Panc1 (cell line): ENCODE data around the gene LLPH. TPM values are rescaled to one million over a fixed set of nuclear protein-coding genes. Genes with fewer than 3 reads are reported as not detected.

Experiments
- ATAC-seq: fragments of 200-7000 bp; cut with Tn5 transposase; 2 replicates; pipeline ENCODE4 v1.9.1; 2020; ENCODE audit warnings: mild to moderate bottlenecking, moderate library complexity
- BruUV-seq: library from RNA; stranded (reverse); fragments of 400-500 nt; replicated peaks from 2 replicates; lab custom pipeline; 2021; lab: Mats Ljungman, UMichigan
- CTCF ChIA-PET: fragments of 300-600 bp; sonication (Branson Sonifier 250); formaldehyde crosslinking; loops from one replicate; lab custom pipeline; 2022; ENCODE audit warnings: antibody characterized with exemption; lab: Charles Lee
- POLR2A ChIA-PET: fragments of 300-600 bp; sonication (Branson Sonifier 250); formaldehyde crosslinking; loops from one replicate; lab custom pipeline; 2022; ENCODE audit warnings: antibody characterized with exemption; lab: Charles Lee
- DNase-seq: peaks from one replicate; pipeline ENCODE4 v3.0.0-alpha.2; 2010; ENCODE audit warnings: low read depth, low spot score
- H3K27ac ChIP-seq: 2 replicates; pipeline ENCODE4 v1.5.1; 2011; ENCODE audit warnings: mild to moderate bottlenecking, low read length, inconsistent platforms
- H3K27me3 ChIP-seq: fragments of 200-500 bp; sonication (Bioruptor generic); 2 replicates; pipeline ENCODE4 v1.6.0; 2014; ENCODE audit warnings: low read length, inconsistent platforms; ENCODE audit not compliant: control insufficient read depth, insufficient read depth
- H3K36me3 ChIP-seq: fragments of 200-500 bp; sonication (Bioruptor generic); 2 replicates; pipeline ENCODE4 v1.5.1; 2014; ENCODE audit warnings: inconsistent platforms, mild to moderate bottlenecking, low read length, moderate library complexity; ENCODE audit not compliant: control insufficient read depth, insufficient read depth
- H3K4me1 ChIP-seq: 2 replicates; pipeline ENCODE4 v1.5.1; 2011; ENCODE audit warnings: inconsistent platforms, mild to moderate bottlenecking, low read length, moderate library complexity; ENCODE audit not compliant: control insufficient read depth, insufficient read depth
- H3K4me3 ChIP-seq, 2 experiments: 2 replicates each; pipeline ENCODE4 v1.5.1; 2011 to 2012; ENCODE audit warnings: low read depth in 2 of 2, low read length in 2 of 2, mild to moderate bottlenecking in 2 of 2, inconsistent platforms in 1 of 2, moderate library complexity in 1 of 2
- H3K9me3 ChIP-seq: fragments of 200-500 bp; sonication (Bioruptor generic); 2 replicates; pipeline ENCODE4 v1.5.1; 2014; ENCODE audit warnings: low read depth, mild to moderate bottlenecking, inconsistent platforms, low read length, moderate library complexity; ENCODE audit not compliant: control insufficient read depth, insufficient read depth
- POLR2AphosphoS5 ChIP-seq: IDR thresholded peaks from 2 replicates; pipeline ENCODE4 v1.6.1; 2012; ENCODE audit warnings: mild to moderate bottlenecking, low read depth, low read length, moderate library complexity
- REST ChIP-seq, 2 experiments: IDR thresholded peaks; 2 replicates each; pipeline ENCODE4 v1.6.1; 2011 to 2012; ENCODE audit warnings: low read depth in 2 of 2, control low read depth in 1 of 2, low read length in 1 of 2, mild to moderate bottlenecking in 1 of 2, moderate library complexity in 1 of 2; ENCODE audit not compliant: insufficient read depth in 1 of 2
- SIN3A ChIP-seq: IDR thresholded peaks from 2 replicates; pipeline ENCODE4 v1.6.1; 2012; ENCODE audit warnings: low read depth, mild to moderate bottlenecking, low read length, moderate library complexity, borderline replicate concordance; ENCODE audit not compliant: insufficient read depth
- TCF7L2 ChIP-seq: IDR thresholded peaks from 2 replicates; pipeline ENCODE4 v1.6.1; 2011; ENCODE audit warnings: mild to moderate bottlenecking, low read depth, low read length, inconsistent platforms
- in situ Hi-C: cut with HindIII; loops from 2 replicates; pipeline ENCODE4 v1.10.0; 2016; ENCODE audit warnings: low sequenced_read_pairs, low pct_unique_long_range_greater_than_20kb
- intact Hi-C: fragments of 100-400 bp; cut with micrococcal nuclease; formaldehyde crosslinking; loops from one replicate; pipeline ENCODE4 v1.10.0; 2022; ENCODE audit not compliant: unreplicated experiment
- total RNA-seq: library from RNA; stranded (reverse); gene quantifications from one replicate; pipeline ENCODE4 v1.2.1, GENCODE V29; 2021; ENCODE audit not compliant: unreplicated experiment
- TF ChIP-seq, protein P1 (sequence below): fragments of 450-650 bp; IDR thresholded peaks from 2 replicates; pipeline ENCODE4 v1.5.1; 2017; ENCODE audit warnings: mild to moderate bottlenecking

The LLPH gene
- total RNA-seq, 1 experiment from 2014 or later, result 40.5 TPM

DNA sequence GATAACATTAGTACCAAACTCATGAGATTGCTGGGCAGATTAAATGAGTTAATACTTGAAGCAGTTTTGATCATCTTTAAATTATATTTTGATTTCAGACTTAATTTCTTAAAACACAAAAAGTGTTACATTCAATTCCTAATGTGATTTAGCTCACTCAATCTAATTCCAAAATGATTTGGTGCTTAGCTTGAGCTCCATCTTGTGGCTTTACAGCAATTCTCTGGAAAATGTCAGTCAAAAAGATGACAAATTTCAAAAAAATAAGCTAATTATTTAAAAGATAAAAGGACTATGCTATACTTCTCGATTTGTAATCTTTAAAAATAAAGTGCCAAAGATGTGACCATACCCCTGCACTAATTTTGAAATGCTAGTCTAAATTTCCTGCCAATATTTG is 10.1 kb downstream of the LLPH start:
- no TSS peak for BruUV-seq
- no peak for TF ChIP-seq POLR2AphosphoS5
- TF ChIP-seq, protein P1, sequence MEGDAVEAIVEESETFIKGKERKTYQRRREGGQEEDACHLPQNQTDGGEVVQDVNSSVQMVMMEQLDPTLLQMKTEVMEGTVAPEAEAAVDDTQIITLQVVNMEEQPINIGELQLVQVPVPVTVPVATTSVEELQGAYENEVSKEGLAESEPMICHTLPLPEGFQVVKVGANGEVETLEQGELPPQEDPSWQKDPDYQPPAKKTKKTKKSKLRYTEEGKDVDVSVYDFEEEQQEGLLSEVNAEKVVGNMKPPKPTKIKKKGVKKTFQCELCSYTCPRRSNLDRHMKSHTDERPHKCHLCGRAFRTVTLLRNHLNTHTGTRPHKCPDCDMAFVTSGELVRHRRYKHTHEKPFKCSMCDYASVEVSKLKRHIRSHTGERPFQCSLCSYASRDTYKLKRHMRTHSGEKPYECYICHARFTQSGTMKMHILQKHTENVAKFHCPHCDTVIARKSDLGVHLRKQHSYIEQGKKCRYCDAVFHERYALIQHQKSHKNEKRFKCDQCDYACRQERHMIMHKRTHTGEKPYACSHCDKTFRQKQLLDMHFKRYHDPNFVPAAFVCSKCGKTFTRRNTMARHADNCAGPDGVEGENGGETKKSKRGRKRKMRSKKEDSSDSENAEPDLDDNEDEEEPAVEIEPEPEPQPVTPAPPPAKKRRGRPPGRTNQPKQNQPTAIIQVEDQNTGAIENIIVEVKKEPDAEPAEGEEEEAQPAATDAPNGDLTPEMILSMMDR, result peak; percentile 25; the same call in 1 of the 2 replicates
- intact Hi-C loops (no loop called here), in situ Hi-C loops (no loop called here)
- Histone ChIP-seq H3K36me3 (peaks cover 28% of the 10 kb centered on the region; the same call in 1 of the 2 replicates), H3K27me3 (no peaks in the 10 kb centered on the region), H3K9me3 (no peaks in the 10 kb centered on the region), H3K27ac (no peak overlapping the region), H3K4me3 (no peak overlapping the region), H3K4me1 (no peaks in the 10 kb centered on the region)
- POLR2A ChIA-PET, result no interaction called here
- ATAC-seq, result no peak
- no peak for DNase-seq
- CTCF ChIA-PET, result no interaction called here

DNA sequence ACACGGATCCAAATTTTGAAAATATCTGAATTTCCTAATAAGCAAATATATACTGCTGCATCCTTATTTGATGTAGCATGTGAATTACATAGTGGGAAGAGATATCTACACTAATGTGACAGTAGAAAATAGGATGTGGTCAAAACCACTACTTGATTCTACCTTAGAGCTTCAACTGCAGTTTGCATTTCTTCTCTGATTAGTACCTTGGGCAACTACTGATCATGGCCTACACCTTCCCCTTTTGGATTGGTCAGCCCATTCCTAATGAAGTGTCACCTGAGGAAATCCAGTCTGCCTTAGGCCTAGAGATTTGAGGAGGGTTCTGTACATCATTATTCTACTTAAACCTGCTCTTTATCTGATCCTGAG is 10.7 kb downstream of the LLPH start:
- Histone ChIP-seq H3K4me1 (no peaks in the 10 kb centered on the region), H3K36me3 (peaks cover 27% of the 10 kb centered on the region; the same call in 1 of the 2 replicates), H3K4me3 (no peak overlapping the region), H3K9me3 (no peaks in the 10 kb centered on the region), H3K27me3 (no peaks in the 10 kb centered on the region), H3K27ac (no peak overlapping the region)
- TF ChIP-seq TCF7L2 (no peak), REST (IDR thresholded peaks at IDR 0.05; ENCODE audit: insufficient read depth in 1 of 2, low read depth in 2 of 2, low read length in 1 of 2) (no peak), SIN3A (no peak), POLR2AphosphoS5 (no peak)
- TF ChIP-seq, protein P1, result no peak
- CTCF ChIA-PET, result no interaction called here
- POLR2A ChIA-PET, result no interaction called here
- ATAC-seq (no peak), DNase-seq (no peak)
- in situ Hi-C loops, result no loop called here
- no TSS peak for BruUV-seq
- intact Hi-C loops, result loop anchor here (10.0 kb wide), 1 partner anchor 1225 kb away; no protein-coding TSS in a partner anchor
